Renal cortex interstitium (tissue), 11 donors: ENCODE measurements around the gene ALK. TPM values are rescaled to one million over a fixed set of nuclear protein-coding genes. Genes with fewer than 3 reads are reported as not detected.
"Not testable (repeated sequence)": the region's sequence is repeated elsewhere in the genome, so short reads cannot be mapped to it uniquely, and the experiment has no call there.

Source experiments
- DNase-seq, 11 donors: peaks; one replicate each; pipeline ENCODE4 v3.0.0-alpha.2; 2013; ENCODE audit warnings: low read depth in 9 of 11, low spot score in 4 of 11; ENCODE audit errors: extremely low read depth in 1 of 11
- polyA plus RNA-seq, 3 donors: library from polyadenylated mRNA; unstranded; fragments of 120-200 nt; gene quantifications; one replicate each; pipeline ENCODE4 v1.2.1, GENCODE V29; 2013; ENCODE audit not compliant: insufficient read length in 3 of 3

The ALK gene
- polyA plus RNA-seq, 3 donors = 0.17 to 0.60 (median 0.35) TPM

- no peak for DNase-seq
Measured at GRCh38 chr2:29775937-29776336, 145.4 kb downstream of the ALK start.

GRCh38 chr2:29774624-29775023, 146.8 kb downstream of the ALK start:
- DNase-seq = no peak

DNA sequence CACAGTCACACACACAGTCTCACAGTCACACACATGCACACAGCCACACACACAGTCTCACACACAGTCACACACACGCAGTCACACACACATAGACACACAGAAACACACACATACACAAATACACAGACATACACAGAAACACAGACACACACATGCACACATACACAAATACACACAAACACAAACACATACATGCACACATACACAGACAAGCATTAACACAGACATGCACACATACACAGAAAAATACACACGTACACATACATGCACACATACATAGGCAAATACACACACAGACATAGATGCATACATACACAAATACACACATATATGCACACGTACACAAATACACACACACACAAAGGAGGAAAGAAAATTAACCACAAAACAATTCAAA, 150.5 kb downstream of the ALK start:
- no peak for DNase-seq

DNA sequence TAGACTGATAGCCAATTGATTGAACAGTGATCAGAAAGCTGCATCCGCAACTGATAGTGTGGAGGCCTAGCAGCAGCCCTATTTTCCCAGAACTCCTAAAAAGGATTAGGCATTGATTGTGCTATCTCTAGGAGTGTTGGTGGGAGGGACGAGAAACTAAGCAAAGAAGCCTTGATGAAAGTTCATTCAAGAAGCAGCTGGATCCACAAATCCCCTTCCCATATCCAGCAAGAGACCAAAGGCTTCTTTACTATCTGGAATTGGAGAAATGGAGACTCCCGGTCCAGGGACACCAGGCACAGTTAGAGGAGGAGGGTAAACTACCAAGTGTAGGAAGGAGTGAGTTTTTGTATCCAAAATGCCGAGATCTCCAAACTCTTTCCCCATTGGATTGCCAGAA, 151.5 kb downstream of the ALK start:
- no peak for DNase-seq

DNA sequence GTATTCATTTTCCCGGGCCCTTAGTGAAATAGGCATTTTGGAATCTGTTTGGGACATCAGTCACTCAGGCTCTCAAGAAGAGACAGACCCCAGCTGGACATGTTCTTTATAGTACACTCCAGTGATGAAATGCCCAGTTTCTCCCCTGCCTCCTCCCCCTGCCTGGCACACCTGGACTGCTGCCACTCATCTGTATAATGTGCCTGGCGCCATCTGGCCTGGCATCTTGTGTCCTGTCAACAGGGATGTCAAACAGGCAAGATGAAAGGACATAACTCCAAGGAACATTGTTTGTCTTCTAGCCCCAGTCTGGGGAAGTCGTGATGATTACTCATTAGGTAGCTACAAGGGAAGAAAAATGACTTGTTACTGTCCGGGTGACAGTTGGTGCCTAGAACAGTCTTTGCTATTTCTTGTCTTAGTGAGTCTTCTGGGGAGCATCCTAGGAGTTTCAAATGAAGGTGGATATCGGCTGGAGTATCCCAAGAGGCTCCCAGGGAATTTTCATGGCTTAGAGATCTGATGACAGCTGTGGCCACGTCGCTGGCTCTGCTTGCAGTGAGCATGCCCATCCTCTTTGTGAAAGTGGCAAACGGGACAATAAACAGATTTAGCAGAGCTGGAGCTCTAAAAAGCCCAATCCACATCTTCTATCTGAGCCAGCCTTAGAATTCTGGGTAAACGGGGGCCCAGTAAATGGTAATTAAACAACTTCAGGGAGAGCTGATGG, 153.6 kb downstream of the ALK start:
- DNase-seq = no peak

DNA sequence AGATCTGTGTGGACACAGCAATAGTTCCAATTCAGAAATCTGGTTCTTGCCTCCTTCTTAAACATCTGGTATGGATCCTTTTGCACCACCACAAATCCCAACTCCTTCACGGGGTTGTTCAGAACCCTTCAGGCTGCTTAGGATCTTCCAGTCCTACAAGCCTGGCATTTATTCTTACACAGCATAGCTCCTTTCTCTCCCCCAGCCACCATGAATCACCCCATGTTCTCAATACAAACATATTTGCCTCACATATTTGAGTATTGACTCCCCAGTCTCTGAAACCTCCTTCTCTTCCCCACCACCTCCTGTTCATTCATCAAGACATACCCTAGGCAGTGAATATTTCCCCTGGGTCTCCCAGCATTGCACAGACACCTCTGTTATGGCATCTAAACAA, 155.2 kb downstream of the ALK start:
- no peak for DNase-seq

- DNase-seq = no peak
Measured at GRCh38 chr2:29765721-29766120, 155.7 kb downstream of the ALK start.

DNA sequence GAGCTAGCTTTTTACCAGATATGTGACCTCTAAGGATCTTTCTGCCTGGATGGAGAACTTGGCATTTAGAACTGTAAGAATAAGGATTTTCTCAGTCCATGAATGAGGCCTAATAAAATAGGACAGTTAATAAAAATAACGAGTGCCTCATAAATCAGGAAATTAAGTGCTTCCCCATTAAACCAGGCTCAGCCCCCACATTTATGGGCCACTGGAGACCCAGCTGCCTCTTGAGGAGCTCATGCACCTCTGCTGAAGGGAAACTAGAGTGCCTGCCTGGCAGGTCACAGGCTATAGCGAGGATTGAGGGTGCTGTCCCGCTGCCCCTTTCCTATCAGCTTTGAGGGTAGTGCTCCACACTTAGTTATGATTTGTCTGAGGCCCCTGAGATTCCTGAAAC, 158.0 kb downstream of the ALK start:
- DNase-seq = peak in 5 of 11 donors; percentile 34 to 62 (median 39)

- no peak for DNase-seq
Measured at GRCh38 chr2:29762239-29762638, 159.1 kb downstream of the ALK start.

- DNase-seq = no peak
Measured at GRCh38 chr2:29761278-29761677, 160.1 kb downstream of the ALK start.

DNA sequence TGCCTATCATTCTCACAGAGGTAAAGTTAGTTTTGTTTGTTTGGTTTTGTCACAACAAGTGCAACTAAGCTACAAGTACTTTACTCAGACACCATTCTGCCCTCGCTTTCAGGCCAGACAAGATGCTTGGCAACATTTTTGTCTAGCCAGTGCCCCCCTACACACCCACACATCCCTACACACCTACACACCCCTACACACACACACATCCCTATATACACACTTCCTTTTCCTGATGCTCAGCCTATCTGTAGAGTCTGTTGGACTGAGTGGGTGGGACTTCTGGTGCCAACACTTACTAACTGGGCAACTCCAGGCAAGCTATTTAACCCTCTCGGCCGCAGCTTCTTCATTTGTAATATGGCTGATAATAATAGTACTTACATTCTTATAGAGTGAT, 161.4 kb downstream of the ALK start:
- no peak for DNase-seq

- no peak for DNase-seq
Measured at GRCh38 chr2:29759360-29759759, 162.0 kb downstream of the ALK start.

DNA sequence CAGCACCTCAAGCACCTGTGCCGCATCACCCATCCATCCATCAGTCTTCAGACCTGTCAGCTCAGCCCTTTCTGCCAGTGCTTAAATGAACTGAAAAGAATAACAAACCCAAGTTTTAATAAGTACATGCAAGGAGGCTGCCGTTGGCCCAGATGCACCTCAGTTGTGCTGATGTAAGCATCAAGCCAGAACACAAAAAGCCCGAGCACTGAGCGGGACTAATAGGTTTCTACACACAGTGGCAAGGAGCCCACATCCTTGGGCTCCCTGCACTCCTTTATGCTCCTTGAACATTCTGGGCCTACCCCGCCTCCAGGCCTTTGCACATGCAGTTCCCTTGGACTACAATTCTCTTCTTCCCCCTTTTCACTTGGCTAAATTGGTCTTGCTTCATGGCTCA, 165.6 kb downstream of the ALK start:
- peak in 1 of 11 donors; percentile 37 for DNase-seq

DNA sequence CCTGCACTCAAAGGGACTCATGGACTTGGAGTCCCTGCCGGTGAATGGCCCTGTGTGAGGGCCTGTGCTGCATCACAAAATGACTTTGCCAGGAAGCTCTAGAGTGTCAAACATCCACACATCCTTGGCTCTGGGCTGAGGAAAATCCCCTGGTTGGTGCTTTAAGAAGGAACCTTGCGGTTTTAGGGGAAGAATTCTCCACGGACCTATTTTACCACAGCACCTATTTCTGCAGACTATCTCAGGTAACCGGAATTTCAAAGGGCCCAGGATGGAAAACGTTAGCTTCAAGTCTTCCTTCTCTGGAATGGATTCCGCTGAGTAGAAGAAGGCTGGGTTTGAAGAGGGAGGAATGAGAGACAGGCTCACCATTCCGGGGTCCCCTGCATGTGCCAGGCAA, 166.2 kb downstream of the ALK start:
- DNase-seq = no peak

DNA sequence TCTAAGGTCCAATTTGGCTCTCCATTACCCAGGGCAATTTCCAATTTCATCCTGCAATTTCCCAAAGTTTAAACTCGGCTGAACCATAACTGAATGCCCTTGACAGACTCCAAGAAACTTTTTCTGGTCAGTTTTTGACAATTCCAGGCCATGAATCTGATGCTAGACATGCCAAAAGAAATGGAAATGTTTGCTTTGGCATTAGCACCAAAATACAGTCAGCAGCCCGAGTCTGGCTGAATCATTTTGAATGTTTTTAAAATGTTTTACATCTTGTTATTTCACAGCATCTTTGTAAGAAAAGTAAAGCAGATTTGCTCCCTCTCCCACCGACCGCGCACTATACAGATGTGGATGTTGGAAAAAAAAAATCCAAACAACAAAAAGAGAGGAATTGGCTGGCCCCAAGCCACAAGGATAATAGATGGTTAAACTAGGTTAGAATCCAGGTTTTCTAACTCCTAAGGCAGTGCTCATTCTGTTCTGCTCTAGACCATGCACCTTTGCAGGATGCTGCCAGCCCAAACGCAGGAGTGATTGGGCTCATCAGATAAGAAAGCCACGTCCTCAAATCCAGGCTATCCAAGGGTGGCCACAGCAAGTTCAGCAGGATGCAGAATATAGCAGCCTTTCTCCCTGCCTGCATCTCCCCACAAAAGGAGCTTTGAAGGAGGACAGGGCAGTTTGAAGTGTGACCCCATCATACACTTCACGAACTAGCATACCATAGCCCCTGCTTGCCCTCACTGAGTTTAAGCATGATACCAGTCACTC, 167.5 kb downstream of the ALK start:
- DNase-seq = no peak

GRCh38 chr2:29751390-29751789, 170.0 kb downstream of the ALK start:
- no peak for DNase-seq

- DNase-seq = not testable (repeated sequence)
Measured at GRCh38 chr2:29750463-29750862, 170.9 kb downstream of the ALK start.

DNA sequence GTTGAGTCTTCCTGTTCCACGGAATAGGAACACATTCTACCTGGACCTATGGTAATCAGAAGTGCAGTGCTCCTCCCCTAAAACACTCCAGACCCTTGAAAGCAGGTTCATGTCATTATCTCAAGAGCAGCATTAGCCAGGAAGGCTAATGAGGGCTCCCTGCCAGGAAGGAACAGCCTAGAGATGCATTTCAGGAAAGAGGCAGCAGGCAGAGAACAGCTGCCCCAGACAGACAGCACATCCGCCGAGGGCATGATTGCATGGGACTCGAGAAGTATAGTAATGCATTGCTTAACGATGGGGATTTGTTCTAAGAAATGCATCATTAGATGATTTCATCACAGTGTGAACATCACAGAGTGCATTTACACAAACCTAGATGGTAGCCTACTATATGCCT, 171.5 kb downstream of the ALK start:
- DNase-seq = no peak

GRCh38 chr2:29749041-29749440, 172.3 kb downstream of the ALK start:
- DNase-seq = no peak

GRCh38 chr2:29747786-29748470, 173.5 kb downstream of the ALK start:
- no peak for DNase-seq
